Measurements from ENCODE around the gene UBE2J2.

The UBE2J2 gene

GRCh38 chr1:1259951-1260600 lies 13.6 kb downstream of the UBE2J2 start:
- Histone ChIP-seq H2AFZ (no peak overlapping the region), H3K79me2 (no peaks in the 10 kb centered on the region), H3K36me3 (ENCODE audit: control insufficient read depth, insufficient read depth, low read length) (no peaks in the 10 kb centered on the region), H3K4me3 (ENCODE audit: low read depth, low read length) (no peak overlapping the region), H3K4me2 (ENCODE audit: low read length) (no peak overlapping the region), H3K27ac (no peak overlapping the region), H3K9ac (no peak overlapping the region), H3K9me3 (ENCODE audit: control insufficient read depth, low read length) (no peaks in the 10 kb centered on the region), H3K4me1 (no peaks in the 10 kb centered on the region), H3K27me3 (ENCODE audit: control insufficient read depth, insufficient read depth, low read length) (no peaks in the 10 kb centered on the region)
- TF ChIP-seq CTCF (IDR thresholded peaks at IDR 0.05), result no peak

- H2AFZ ChIP-seq, result no peak overlapping the region
- no peak overlapping the region for H3K4me3 ChIP-seq (ENCODE audit: low read depth, low read length)
- TF ChIP-seq CTCF (IDR thresholded peaks at IDR 0.05), result no peak
- H3K4me1 ChIP-seq, result no peaks in the 10 kb centered on the region
- no peaks in the 10 kb centered on the region for H3K9me3 ChIP-seq (ENCODE audit: control insufficient read depth, low read length)
- no peak overlapping the region for H3K4me2 ChIP-seq (ENCODE audit: low read length)
- no peak overlapping the region for H3K9ac ChIP-seq
- H3K79me2 ChIP-seq, result no peaks in the 10 kb centered on the region
- H3K27ac ChIP-seq, result no peak overlapping the region
- H3K27me3 ChIP-seq (ENCODE audit: control insufficient read depth, insufficient read depth, low read length), result no peaks in the 10 kb centered on the region
- H3K36me3 ChIP-seq (ENCODE audit: control insufficient read depth, insufficient read depth, low read length), result no peaks in the 10 kb centered on the region
Observed at GRCh38 chr1:1259540-1259939, 14.1 kb downstream of the UBE2J2 start.

GRCh38 chr1:1259119-1259488 lies 14.6 kb downstream of the UBE2J2 start:
- H3K9ac ChIP-seq, result no peak overlapping the region
- H3K79me2 ChIP-seq, result no peaks in the 10 kb centered on the region
- no peak overlapping the region for H3K4me3 ChIP-seq (ENCODE audit: low read depth, low read length)
- H2AFZ ChIP-seq, result no peak overlapping the region
- no peaks in the 10 kb centered on the region for H3K27me3 ChIP-seq (ENCODE audit: control insufficient read depth, insufficient read depth, low read length)
- H3K36me3 ChIP-seq (ENCODE audit: control insufficient read depth, insufficient read depth, low read length), result no peaks in the 10 kb centered on the region
- no peaks in the 10 kb centered on the region for H3K9me3 ChIP-seq (ENCODE audit: control insufficient read depth, low read length)
- TF ChIP-seq CTCF (IDR thresholded peaks at IDR 0.05), result no peak
- H3K4me2 ChIP-seq (ENCODE audit: low read length), result no peak overlapping the region
- no peak overlapping the region for H3K27ac ChIP-seq
- no peaks in the 10 kb centered on the region for H3K4me1 ChIP-seq

GRCh38 chr1:1256956-1257871 lies 16.4 kb downstream of the UBE2J2 start:
- H3K4me3 ChIP-seq (ENCODE audit: low read depth, low read length), result no peak overlapping the region
- no peaks in the 10 kb centered on the region for H3K9me3 ChIP-seq (ENCODE audit: control insufficient read depth, low read length)
- H3K79me2 ChIP-seq, result no peaks in the 10 kb centered on the region
- H2AFZ ChIP-seq, result no peak overlapping the region
- no peaks in the 10 kb centered on the region for H3K4me1 ChIP-seq
- no peak overlapping the region for H3K4me2 ChIP-seq (ENCODE audit: low read length)
- H3K27ac ChIP-seq, result no peak overlapping the region
- no peak overlapping the region for H3K9ac ChIP-seq
- no peak for TF ChIP-seq CTCF (IDR thresholded peaks at IDR 0.05)
- no peaks in the 10 kb centered on the region for H3K36me3 ChIP-seq (ENCODE audit: control insufficient read depth, insufficient read depth, low read length)
- H3K27me3 ChIP-seq (ENCODE audit: control insufficient read depth, insufficient read depth, low read length), result no peaks in the 10 kb centered on the region

All from parathyroid adenoma (tissue), 2 donors.